GM23338 (cell line): ENCODE measurements around the gene OS9.

Source experiments
- CREB1 ChIP-seq: fragments of 250-450 bp; sonication (Bioruptor Pico); IDR thresholded peaks from 2 replicates; pipeline ENCODE4 v1.5.0; 2020; ENCODE audit warnings: low read depth, mild to moderate bottlenecking, moderate library complexity
- ETS1 ChIP-seq: IDR thresholded peaks from 2 replicates; pipeline ENCODE4 v1.6.1; 2016; ENCODE audit warnings: antibody characterized with exemption
- EZH2 ChIP-seq: fragments of 200-600 bp; sonication (generic); IDR thresholded peaks from one replicate; pipeline ENCODE4 v1.8.0; 2017; ENCODE audit warnings: antibody characterized with exemption, mild to moderate bottlenecking, low read depth; ENCODE audit not compliant: unreplicated experiment
- EZH2phosphoT487 ChIP-seq: fragments of 200-600 bp; sonication (generic); IDR thresholded peaks from one replicate; pipeline ENCODE4 v1.8.1; 2018; ENCODE audit warnings: antibody characterized with exemption; ENCODE audit not compliant: unreplicated experiment
- JUNB ChIP-seq: IDR thresholded peaks from one replicate; pipeline ENCODE4 v1.6.1; 2016; ENCODE audit warnings: antibody characterized with exemption; ENCODE audit not compliant: unreplicated experiment
- POLR2AphosphoS5 ChIP-seq: IDR thresholded peaks from 2 replicates; pipeline ENCODE4 v1.6.1; 2016; ENCODE audit warnings: antibody characterized with exemption, low read depth
- REST ChIP-seq: IDR thresholded peaks from one replicate; pipeline ENCODE4 v1.6.1; 2018; ENCODE audit warnings: antibody characterized with exemption; ENCODE audit not compliant: unreplicated experiment
- STAT1 ChIP-seq: IDR thresholded peaks from one replicate; pipeline ENCODE4 v1.6.1; 2016; ENCODE audit warnings: antibody characterized with exemption; ENCODE audit not compliant: unreplicated experiment
- TF ChIP-seq, protein P1 (sequence below), 2 experiments: fragments of 200-600 bp in 1 of 2; sonication (generic) in 1 of 2; conservative IDR thresholded peaks; 2 replicates each; pipeline versions ENCODE4 v1.5.1 to v1.6.1; 2016 to 2017; ENCODE audit warnings: antibody characterized with exemption in 2 of 2, low read depth in 2 of 2, mild to moderate bottlenecking in 2 of 2, moderate library complexity in 1 of 2

DNA sequence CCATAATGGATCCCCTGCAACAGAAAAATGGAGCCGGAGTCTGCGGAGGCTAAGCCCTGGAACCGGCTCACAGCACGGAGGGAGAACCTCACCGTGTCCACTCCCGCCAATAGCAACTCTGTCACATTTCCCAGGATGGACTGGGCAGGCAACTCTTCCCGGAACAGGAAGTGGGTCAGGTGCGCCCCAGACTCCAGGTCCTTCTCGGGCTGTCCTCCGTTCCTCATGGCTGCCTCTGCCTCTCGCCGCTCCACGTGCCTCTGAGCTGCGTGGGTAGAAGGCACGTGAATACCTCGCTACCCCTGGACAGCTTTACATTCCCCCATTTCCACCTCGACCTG lies 70.7 kb downstream of the OS9 start:
- TF ChIP-seq ETS1 (no peak), EZH2phosphoT487 (no peak), REST (no peak), POLR2AphosphoS5 (peak; percentile 63), CREB1 (no peak), EZH2 (no peak), JUNB (no peak), STAT1 (no peak)
- TF ChIP-seq, protein P1, sequence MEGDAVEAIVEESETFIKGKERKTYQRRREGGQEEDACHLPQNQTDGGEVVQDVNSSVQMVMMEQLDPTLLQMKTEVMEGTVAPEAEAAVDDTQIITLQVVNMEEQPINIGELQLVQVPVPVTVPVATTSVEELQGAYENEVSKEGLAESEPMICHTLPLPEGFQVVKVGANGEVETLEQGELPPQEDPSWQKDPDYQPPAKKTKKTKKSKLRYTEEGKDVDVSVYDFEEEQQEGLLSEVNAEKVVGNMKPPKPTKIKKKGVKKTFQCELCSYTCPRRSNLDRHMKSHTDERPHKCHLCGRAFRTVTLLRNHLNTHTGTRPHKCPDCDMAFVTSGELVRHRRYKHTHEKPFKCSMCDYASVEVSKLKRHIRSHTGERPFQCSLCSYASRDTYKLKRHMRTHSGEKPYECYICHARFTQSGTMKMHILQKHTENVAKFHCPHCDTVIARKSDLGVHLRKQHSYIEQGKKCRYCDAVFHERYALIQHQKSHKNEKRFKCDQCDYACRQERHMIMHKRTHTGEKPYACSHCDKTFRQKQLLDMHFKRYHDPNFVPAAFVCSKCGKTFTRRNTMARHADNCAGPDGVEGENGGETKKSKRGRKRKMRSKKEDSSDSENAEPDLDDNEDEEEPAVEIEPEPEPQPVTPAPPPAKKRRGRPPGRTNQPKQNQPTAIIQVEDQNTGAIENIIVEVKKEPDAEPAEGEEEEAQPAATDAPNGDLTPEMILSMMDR (conservative IDR thresholded peaks at IDR 0.05; ENCODE audit: low read depth in 2 of 2), result no peak
